Measurements from ENCODE around the gene INTS1.

Gene INTS1

GRCh38 chr7:1500064-1500807, 4.0 kb downstream of the INTS1 start:
- TF ChIP-seq CTCF (IDR thresholded peaks at IDR 0.05; ENCODE audit: insufficient read depth, missing control alignments): no peak
- FAIRE-seq: no peak
- no peak for DNase-seq (ENCODE audit: insufficient read length, low spot score)

GRCh38 chr7:1499367-1500029, 4.7 kb downstream of the INTS1 start:
- FAIRE-seq: no peak
- no peak for DNase-seq (ENCODE audit: insufficient read length, low spot score)
- no peak for TF ChIP-seq CTCF (IDR thresholded peaks at IDR 0.05; ENCODE audit: insufficient read depth, missing control alignments)

GRCh38 chr7:1498370-1499305, 5.6 kb downstream of the INTS1 start:
- FAIRE-seq: no peak

GRCh38 chr7:1497293-1497927, 6.8 kb downstream of the INTS1 start:
- DNase-seq (ENCODE audit: insufficient read length, low spot score) (no peak), FAIRE-seq (no peak)
- TF ChIP-seq CTCF (IDR thresholded peaks at IDR 0.05; ENCODE audit: insufficient read depth, missing control alignments): no peak

More at GRCh38 chr7:1498370-1499305, 5.6 kb downstream of the INTS1 start:
- no peak for TF ChIP-seq CTCF (IDR thresholded peaks at IDR 0.05; ENCODE audit: insufficient read depth, missing control alignments)
- no peak for DNase-seq (ENCODE audit: insufficient read length, low spot score)

GRCh38 chr7:1496531-1497292, 7.5 kb downstream of the INTS1 start:
- FAIRE-seq (no peak), DNase-seq (ENCODE audit: insufficient read length, low spot score) (no peak)
- no peak for TF ChIP-seq CTCF (IDR thresholded peaks at IDR 0.05; ENCODE audit: insufficient read depth, missing control alignments)

GRCh38 chr7:1495564-1496242, 8.5 kb downstream of the INTS1 start:
- no peak for TF ChIP-seq CTCF (IDR thresholded peaks at IDR 0.05; ENCODE audit: insufficient read depth, missing control alignments)
- no peak for FAIRE-seq

More at GRCh38 chr7:1495564-1496242, 8.5 kb downstream of the INTS1 start:
- no peak for DNase-seq (ENCODE audit: insufficient read length, low spot score)

All from D721Med (cell line).